ENCODE data around the gene SNTA1. TPM values are rescaled to one million over a fixed set of nuclear protein-coding genes. Genes with fewer than 3 reads are reported as not detected.
A peak's percentile ranks its signal among the peaks of the same experiment; 100 is the strongest.

SNTA1 gene
- total and polyA plus RNA-seq, 2 of the 13 experiments (the other 11 are each of a cell fraction or from before 2014, with no cell fraction given), result 16.4 to 18.3 TPM

- TF ChIP-seq KLF16 (CRISPR knock-in tag; IDR thresholded peaks at IDR 0.05), result peak in 1 of 2 experiments; percentile 64; a peak in 2 of 4 replicates
- no peak for TF ChIP-seq ZNF367 (CRISPR knock-in tag; IDR thresholded peaks at IDR 0.05; ENCODE audit: borderline replicate concordance)
- 0 out of 2 replicates have a peak, but pooled peaks have one; percentile 56 for TF ChIP-seq ZNF24 (IDR thresholded peaks at IDR 0.05)
- 0 out of 2 replicates have a peak, but pooled peaks have one; percentile 40 for TF ChIP-seq NR2F2 (IDR thresholded peaks at IDR 0.05; ENCODE audit: borderline replicate concordance, low read depth)
- TF ChIP-seq ZNF446 (CRISPR knock-in tag; IDR thresholded peaks at IDR 0.05), result peak; percentile 96
- no peak; the same call in 1 of the 2 replicates for TF ChIP-seq GABPA (IDR thresholded peaks at IDR 0.05; ENCODE audit: low read depth, low read length)
- TF ChIP-seq GABPA (CRISPR knock-in tag; IDR thresholded peaks at IDR 0.05; ENCODE audit: low read depth), result no peak
- TF ChIP-seq SMC3 (IDR thresholded peaks at IDR 0.05; ENCODE audit: low read length), result no peak
- peak; percentile 96 for TF ChIP-seq NRL (CRISPR knock-in tag; IDR thresholded peaks at IDR 0.05; ENCODE audit: borderline replicate concordance)
- no peak for TF ChIP-seq ZNF646 (CRISPR knock-in tag; IDR thresholded peaks at IDR 0.05)
- peak; percentile 73 for TF ChIP-seq SRY (CRISPR knock-in tag; IDR thresholded peaks at IDR 0.05)
- no peak; the same call in 1 of the 2 replicates for TF ChIP-seq KLF11 (CRISPR knock-in tag; IDR thresholded peaks at IDR 0.05)
- TF ChIP-seq SAP130 (CRISPR knock-in tag; IDR thresholded peaks at IDR 0.05; ENCODE audit: low read depth), result peak; percentile 55
- TF ChIP-seq FOXA1 (IDR thresholded peaks at IDR 0.05), result no peak
- no peak for TF ChIP-seq FOXA1 (CRISPR knock-in tag; IDR thresholded peaks at IDR 0.05)
- TF ChIP-seq REPIN1 (CRISPR knock-in tag; IDR thresholded peaks at IDR 0.05; ENCODE audit: borderline replicate concordance, low read depth), result peak; percentile 19; the same call in 1 of the 2 replicates
- TF ChIP-seq ZNF280B (CRISPR knock-in tag; IDR thresholded peaks at IDR 0.05; ENCODE audit: borderline replicate concordance), result peak; percentile 89
- TF ChIP-seq ZBTB34 (CRISPR knock-in tag; IDR thresholded peaks at IDR 0.05), result 0 out of 2 replicates have a peak, but pooled peaks have one; percentile 71
- TF ChIP-seq SMAD1 (CRISPR knock-in tag; IDR thresholded peaks at IDR 0.05; ENCODE audit: borderline replicate concordance, low read depth), result peak; percentile 94; the same call in 1 of the 2 replicates
- TF ChIP-seq FOXK2 (IDR thresholded peaks at IDR 0.05), result no peak
- TF ChIP-seq ZNF749 (CRISPR knock-in tag; IDR thresholded peaks at IDR 0.05; ENCODE audit: borderline replicate concordance), result no peak
These were observed 46.7 kb upstream of the SNTA1 start, which contains the start of gene CBFA2T2 (continued) for GRCh38 chr20:33490023-33490933.
